Natural killer cell (primary cell): ENCODE measurements around the gene COX6B2. TPM values are rescaled to one million over a fixed set of nuclear protein-coding genes. Genes with fewer than 3 reads are reported as not detected.
"Not testable (repeated sequence)": the region's sequence is repeated elsewhere in the genome, so short reads cannot be mapped to it uniquely, and the experiment has no call there.

Experiments used
- ATAC-seq, 3 donors: fragments of 150-1000 bp in 2 of 3; fragments of 200-7000 bp in 1 of 3; cut with Tn5 transposase; 1 replicate in 1 of 3; 2 replicates in 2 of 3; pipeline ENCODE4 v1.10.0; 2021; ENCODE audit warnings: mild to moderate bottlenecking in 2 of 3, moderate library complexity in 2 of 3
- DNase-seq, 2 donors: peaks; one replicate each; pipeline versions ENCODE4 v3.0.0 to v3.0.0-alpha.2; 2013 to 2021; ENCODE audit warnings: mixed read lengths in 1 of 2
- H3K27ac ChIP-seq: one replicate; pipeline ENCODE4 v1.5.1; 2013; ENCODE audit warnings: mild to moderate bottlenecking, low read length
- H3K27me3 ChIP-seq: one replicate; pipeline ENCODE4 v1.6.1; 2013; ENCODE audit warnings: low read length; ENCODE audit not compliant: control insufficient read depth, insufficient read depth
- H3K36me3 ChIP-seq: one replicate; pipeline ENCODE4 v1.6.1; 2013; ENCODE audit warnings: low read length; ENCODE audit not compliant: control insufficient read depth, insufficient read depth
- H3K4me1 ChIP-seq: one replicate; pipeline ENCODE4 v1.6.1; 2013; ENCODE audit warnings: low read length; ENCODE audit not compliant: control insufficient read depth, insufficient read depth
- H3K4me3 ChIP-seq: one replicate; pipeline ENCODE4 v1.5.1; 2013; ENCODE audit warnings: low read length
- H3K9me3 ChIP-seq: one replicate; pipeline ENCODE4 v1.6.1; 2013; ENCODE audit warnings: low read length; ENCODE audit not compliant: control insufficient read depth, insufficient read depth
- H3K27ac Mint-ChIP-seq, 2 donors: one replicate each; pipeline ENCODE4 v1.8.0; 2022; ENCODE audit warnings: mild to moderate bottlenecking in 2 of 2, mixed read lengths in 2 of 2, moderate library complexity in 1 of 2
- H3K27me3 Mint-ChIP-seq, 2 donors: one replicate each; pipeline ENCODE4 v1.8.0; 2022; ENCODE audit warnings: low read depth in 2 of 2, mixed read lengths in 2 of 2
- H3K36me3 Mint-ChIP-seq: one replicate; pipeline ENCODE4 v1.8.0; 2022; ENCODE audit warnings: mixed read lengths
- H3K4me1 Mint-ChIP-seq, 2 donors: one replicate each; pipeline ENCODE4 v1.8.0; 2022; ENCODE audit warnings: mixed read lengths in 2 of 2
- H3K4me3 Mint-ChIP-seq: one replicate; pipeline ENCODE4 v1.8.0; 2022; ENCODE audit warnings: mild to moderate bottlenecking, moderate library complexity, mixed read lengths
- H3K9me3 Mint-ChIP-seq, 2 donors: one replicate each; pipeline ENCODE4 v1.8.0; 2022; ENCODE audit warnings: mixed read lengths in 2 of 2
- WGBS: methylation state at CpG from one replicate; pipeline ENCODE4 v1.1.7; 2013; ENCODE audit warnings: missing lambda C conversion rate; ENCODE audit not compliant: insufficient coverage; 5-methylcytosine and 5-hydroxymethylcytosine counted together
- intact Hi-C: fragments of 100-400 bp; cut with micrococcal nuclease; formaldehyde crosslinking; loops from one replicate; pipeline ENCODE4 v1.14.2; 2022
- total RNA-seq, 4 donors: library from RNA; stranded (reverse); fragments of 120-200 nt in 1 of 4; gene quantifications; one replicate each; pipeline versions ENCODE4 v1.2.3 to v1.2.4, GENCODE V29; 2013 to 2022
- TF ChIP-seq, protein P1 (sequence below): fragments of 200-600 bp; IDR thresholded peaks from one replicate; pipeline ENCODE4 v1.8.0; 2022; ENCODE audit warnings: antibody characterized with exemption

COX6B2 gene
- total RNA-seq, 3 donors from 2014 or later (not counting 1 experiment from before 2014, with no cell fraction given), result 0.26 to 6.5 TPM; not detected in 1

DNA sequence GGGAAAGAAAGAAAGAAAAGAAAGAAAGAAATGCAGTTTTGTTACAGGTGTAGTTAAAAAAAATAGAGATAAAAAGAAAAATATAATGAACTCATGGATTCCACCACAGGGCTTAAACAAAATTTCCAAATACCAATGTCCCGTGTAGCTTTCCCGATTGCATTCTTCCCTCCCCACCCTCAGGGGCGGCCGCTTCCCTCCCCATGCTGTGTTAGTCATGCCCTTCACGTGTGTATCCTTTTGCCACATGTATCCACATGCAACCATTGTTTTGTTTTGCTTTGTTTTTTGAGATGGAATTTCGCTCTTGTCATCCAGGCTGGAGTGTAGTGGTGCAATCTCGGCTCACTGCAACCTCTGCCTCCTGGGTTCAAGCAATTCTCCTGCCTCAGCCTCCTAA is 18.4 kb downstream of the COX6B2 start:
- no peaks in the 10 kb centered on the region for H3K36me3 Mint-ChIP-seq
- H3K27me3 ChIP-seq, result peaks cover 2% of the 10 kb centered on the region
- H3K9me3 ChIP-seq, result no peaks in the 10 kb centered on the region
- TF ChIP-seq, protein P1, sequence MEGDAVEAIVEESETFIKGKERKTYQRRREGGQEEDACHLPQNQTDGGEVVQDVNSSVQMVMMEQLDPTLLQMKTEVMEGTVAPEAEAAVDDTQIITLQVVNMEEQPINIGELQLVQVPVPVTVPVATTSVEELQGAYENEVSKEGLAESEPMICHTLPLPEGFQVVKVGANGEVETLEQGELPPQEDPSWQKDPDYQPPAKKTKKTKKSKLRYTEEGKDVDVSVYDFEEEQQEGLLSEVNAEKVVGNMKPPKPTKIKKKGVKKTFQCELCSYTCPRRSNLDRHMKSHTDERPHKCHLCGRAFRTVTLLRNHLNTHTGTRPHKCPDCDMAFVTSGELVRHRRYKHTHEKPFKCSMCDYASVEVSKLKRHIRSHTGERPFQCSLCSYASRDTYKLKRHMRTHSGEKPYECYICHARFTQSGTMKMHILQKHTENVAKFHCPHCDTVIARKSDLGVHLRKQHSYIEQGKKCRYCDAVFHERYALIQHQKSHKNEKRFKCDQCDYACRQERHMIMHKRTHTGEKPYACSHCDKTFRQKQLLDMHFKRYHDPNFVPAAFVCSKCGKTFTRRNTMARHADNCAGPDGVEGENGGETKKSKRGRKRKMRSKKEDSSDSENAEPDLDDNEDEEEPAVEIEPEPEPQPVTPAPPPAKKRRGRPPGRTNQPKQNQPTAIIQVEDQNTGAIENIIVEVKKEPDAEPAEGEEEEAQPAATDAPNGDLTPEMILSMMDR, result no peak
- DNase-seq, result no peak
- intact Hi-C loops, result no loop called here
- H3K36me3 ChIP-seq, result no peaks in the 10 kb centered on the region
- peak overlapping the region in 1 of 2 donors; percentile 70 for H3K27ac Mint-ChIP-seq
- ATAC-seq, result no peak
- no peak overlapping the region for H3K4me3 Mint-ChIP-seq
- no peak overlapping the region for H3K27ac ChIP-seq
- H3K4me1 ChIP-seq, result peaks cover 24% of the 10 kb centered on the region
- H3K4me3 ChIP-seq, result no peak overlapping the region
- H3K9me3 Mint-ChIP-seq, result no peaks in the 10 kb centered on the region
- peaks cover 0 to 9% of the 10 kb centered on the region in 2 donors for H3K27me3 Mint-ChIP-seq
- WGBS, result 95% methylated on average over 6 of the region's 7 CpGs
- peaks cover 13 to 27% of the 10 kb centered on the region in 2 donors for H3K4me1 Mint-ChIP-seq

DNA sequence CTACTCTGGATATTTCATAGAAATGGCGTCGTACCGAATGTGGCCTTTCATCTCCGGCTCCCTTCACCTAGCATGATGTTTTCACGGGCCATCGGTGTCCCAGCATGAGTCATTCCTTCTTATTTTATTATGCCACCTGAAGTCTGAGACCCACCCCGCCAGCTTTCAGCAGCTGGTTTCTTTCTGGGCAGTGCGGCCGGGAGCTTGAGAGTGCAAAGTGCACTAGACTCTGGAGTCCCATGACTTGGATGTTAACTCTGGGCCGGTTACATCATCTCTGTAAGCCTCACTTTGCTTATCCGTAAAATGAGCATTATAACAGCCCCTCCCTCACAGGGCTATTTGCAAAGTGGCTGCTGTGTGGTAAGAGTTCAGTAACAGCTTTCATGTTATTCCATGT is 20.6 kb downstream of the COX6B2 start:
- Mint-ChIP-seq H3K36me3 (no peaks in the 10 kb centered on the region), H3K4me3 (no peak overlapping the region), H3K27me3 (peaks cover 0 to 11% of the 10 kb centered on the region in 2 donors), H3K4me1 (peaks cover 7% of the 10 kb centered on the region in 2 donors), H3K9me3 (no peaks in the 10 kb centered on the region), H3K27ac (no peak overlapping the region)
- H3K36me3 ChIP-seq, result no peaks in the 10 kb centered on the region
- intact Hi-C loops, result no loop called here
- no peak for DNase-seq
- peaks cover 2% of the 10 kb centered on the region for H3K27me3 ChIP-seq
- WGBS, result 92% methylated on average over 10 of the region's 11 CpGs
- no peak overlapping the region for H3K4me3 ChIP-seq
- TF ChIP-seq, protein P1, result no peak
- H3K27ac ChIP-seq, result no peak overlapping the region
- peaks cover 9% of the 10 kb centered on the region for H3K4me1 ChIP-seq
- no peaks in the 10 kb centered on the region for H3K9me3 ChIP-seq
- ATAC-seq, result no peak

DNA sequence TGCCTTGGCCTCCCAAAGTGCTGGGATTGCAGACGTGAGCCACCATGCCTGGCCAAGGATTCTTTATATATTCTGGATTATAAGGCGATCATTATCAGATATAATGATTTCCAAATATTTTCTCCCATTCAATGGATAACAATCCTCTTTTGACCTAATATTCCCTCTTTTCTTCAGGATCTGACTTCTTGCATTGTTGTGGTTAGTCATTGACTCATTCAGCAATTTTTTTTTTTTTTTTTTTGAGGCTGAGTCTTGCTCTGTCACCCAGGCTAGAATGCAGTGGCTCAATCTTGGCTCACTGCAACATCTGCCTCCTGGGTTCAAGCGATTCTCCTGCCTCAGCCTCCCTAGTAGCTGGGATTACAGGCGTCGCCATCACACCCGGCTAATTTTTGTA is 24.7 kb downstream of the COX6B2 start:
- intact Hi-C loops, H3K27me3 ChIP-seq, H3K4me1 ChIP-seq, DNase-seq, ATAC-seq, H3K27ac ChIP-seq, H3K36me3 ChIP-seq, H3K36me3 Mint-ChIP-seq, H3K4me1 Mint-ChIP-seq, H3K27ac Mint-ChIP-seq, H3K9me3 ChIP-seq, H3K4me3 Mint-ChIP-seq, H3K9me3 Mint-ChIP-seq, H3K4me3 ChIP-seq: not testable (repeated sequence)
- peaks cover 0 to 16% of the 10 kb centered on the region in 2 donors for H3K27me3 Mint-ChIP-seq
- 99% methylated on average over 6 of the region's 6 CpGs for WGBS

DNA sequence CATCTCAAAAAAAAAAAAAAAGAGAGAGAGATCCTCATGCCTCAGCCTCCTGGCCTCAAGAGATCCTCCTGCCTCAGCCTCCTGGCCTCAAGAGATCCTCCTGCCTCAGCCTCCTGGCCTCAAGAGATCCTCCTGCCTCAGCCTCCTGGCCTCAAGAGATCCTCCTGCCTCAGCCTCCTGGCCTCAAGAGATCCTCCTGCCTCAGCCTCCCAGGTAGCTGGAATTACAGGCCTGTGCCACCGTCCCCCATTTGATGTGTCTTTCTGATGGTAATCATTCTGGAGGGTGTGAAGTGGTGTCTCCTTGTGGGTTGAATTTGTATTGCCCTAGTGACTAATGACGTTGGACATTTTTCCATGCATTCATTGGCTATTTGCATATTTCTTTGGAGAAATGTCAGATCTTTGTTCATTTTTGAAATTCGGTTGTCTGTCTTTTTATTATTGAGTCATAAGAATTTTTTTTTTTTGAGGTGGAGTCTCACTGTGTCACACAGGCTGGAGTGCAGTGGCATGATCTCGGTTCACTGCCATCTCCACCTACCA is 25.7 kb downstream of the COX6B2 start:
- H3K36me3 ChIP-seq, intact Hi-C loops, H3K36me3 Mint-ChIP-seq, H3K4me3 ChIP-seq, H3K4me1 Mint-ChIP-seq, H3K4me1 ChIP-seq, H3K9me3 ChIP-seq, H3K27me3 ChIP-seq, H3K27ac Mint-ChIP-seq, ATAC-seq, H3K27ac ChIP-seq, H3K9me3 Mint-ChIP-seq, H3K4me3 Mint-ChIP-seq: not testable (repeated sequence)
- WGBS, result 80% methylated on average over 4 of the region's 4 CpGs
- DNase-seq, result peak in 1 of 2 donors; percentile 40
- H3K27me3 Mint-ChIP-seq, result peaks cover 0 to 19% of the 10 kb centered on the region in 2 donors
